ENCODE results near the gene RBCK1.
A peak's percentile ranks its signal among the peaks of the same experiment; 100 is the strongest.

RBCK1 gene

GRCh38 chr20:406200-407132 is 1.6 kb upstream of the RBCK1 start:
- H3K4me3 ChIP-seq (ENCODE audit: control insufficient read depth, low read depth, low read length), result no peak overlapping the region
- TF ChIP-seq CTCF (conservative IDR thresholded peaks at IDR 0.05; ENCODE audit: control insufficient read depth, insufficient read depth, low read depth, low read length), result no peak
- DNase-seq (ENCODE audit: low read depth), result no peak

- peak overlapping the region; percentile 52 for H3K4me3 ChIP-seq (ENCODE audit: control insufficient read depth, low read depth, low read length)
These were observed 756 bp upstream of the RBCK1 start for GRCh38 chr20:407133-407952.

GRCh38 chr20:408843-409696 is 971 bp downstream of the RBCK1 start:
- DNase-seq (ENCODE audit: low read depth), result no peak
- H3K4me3 ChIP-seq (ENCODE audit: control insufficient read depth, low read depth, low read length), result peak overlapping the region; percentile 93
- TF ChIP-seq CTCF (conservative IDR thresholded peaks at IDR 0.05; ENCODE audit: control insufficient read depth, insufficient read depth, low read depth, low read length), result no peak

More at GRCh38 chr20:407133-407952, 756 bp upstream of the RBCK1 start:
- peak; percentile 33 for TF ChIP-seq CTCF (conservative IDR thresholded peaks at IDR 0.05; ENCODE audit: control insufficient read depth, insufficient read depth, low read depth, low read length)
- peak; percentile 77 for DNase-seq (ENCODE audit: low read depth)

GRCh38 chr20:409697-410559 is 1.8 kb downstream of the RBCK1 start:
- TF ChIP-seq CTCF (conservative IDR thresholded peaks at IDR 0.05; ENCODE audit: control insufficient read depth, insufficient read depth, low read depth, low read length), result no peak
- H3K4me3 ChIP-seq (ENCODE audit: control insufficient read depth, low read depth, low read length), result no peak overlapping the region
- no peak for DNase-seq (ENCODE audit: low read depth)

- no peak overlapping the region for H3K4me3 ChIP-seq (ENCODE audit: control insufficient read depth, low read depth, low read length)
- no peak for TF ChIP-seq CTCF (conservative IDR thresholded peaks at IDR 0.05; ENCODE audit: control insufficient read depth, insufficient read depth, low read depth, low read length)
- DNase-seq (ENCODE audit: low read depth), result no peak
These were observed 4.0 kb downstream of the RBCK1 start for GRCh38 chr20:412081-412480.

Measured in fibroblast of mammary gland (primary cell).